GDM1 (cell line): ENCODE data around the gene MGA.

Experiments used
- DNase-seq: peaks from one replicate; lab custom pipeline; 2025; lab: John Stamatoyannopoulos, UW

Gene MGA

DNA sequence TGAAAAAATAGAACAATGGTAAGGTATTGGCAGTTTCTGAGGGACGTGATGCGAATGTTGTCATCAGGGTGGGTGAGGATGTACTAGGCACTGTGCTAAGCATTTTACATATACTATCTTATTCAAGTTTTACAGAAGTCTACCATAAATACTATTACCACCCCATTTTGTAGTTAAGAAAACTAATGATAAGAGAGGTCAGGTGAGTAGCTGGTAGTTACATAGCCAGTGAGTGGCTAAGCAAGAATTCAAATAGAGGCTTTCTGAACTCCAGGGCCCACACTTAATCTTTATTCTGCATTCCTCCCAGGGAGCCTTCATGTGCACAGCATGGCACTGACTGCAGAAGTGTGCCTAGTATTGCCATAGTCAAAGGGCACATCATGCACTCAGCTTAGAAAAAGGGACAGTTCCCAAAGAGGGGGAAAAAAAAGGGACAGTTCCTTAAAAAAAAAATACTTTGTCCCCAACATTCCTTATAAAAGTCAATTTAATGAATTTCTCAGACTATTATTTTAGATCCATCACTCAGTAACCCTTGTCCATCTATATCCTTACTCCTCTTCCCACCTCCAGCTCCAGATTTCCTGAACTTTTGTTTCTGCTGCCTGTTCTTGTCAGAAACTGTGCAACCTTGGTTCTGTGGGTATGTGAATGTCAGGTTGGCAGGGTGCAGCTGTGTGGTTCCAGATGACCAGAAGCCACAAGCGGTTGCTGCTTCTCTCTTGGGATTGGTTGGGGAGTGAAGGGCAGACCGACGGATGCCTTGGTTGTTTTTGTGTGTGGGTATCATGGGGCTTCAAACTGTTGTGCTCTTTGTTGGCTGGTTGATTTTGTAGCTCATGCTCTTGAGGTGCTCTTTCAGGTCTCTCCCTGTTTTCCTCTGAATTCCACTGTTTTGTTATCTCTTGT, 122.4 kb downstream of the MGA start:
- DNase-seq, result no peak

DNA sequence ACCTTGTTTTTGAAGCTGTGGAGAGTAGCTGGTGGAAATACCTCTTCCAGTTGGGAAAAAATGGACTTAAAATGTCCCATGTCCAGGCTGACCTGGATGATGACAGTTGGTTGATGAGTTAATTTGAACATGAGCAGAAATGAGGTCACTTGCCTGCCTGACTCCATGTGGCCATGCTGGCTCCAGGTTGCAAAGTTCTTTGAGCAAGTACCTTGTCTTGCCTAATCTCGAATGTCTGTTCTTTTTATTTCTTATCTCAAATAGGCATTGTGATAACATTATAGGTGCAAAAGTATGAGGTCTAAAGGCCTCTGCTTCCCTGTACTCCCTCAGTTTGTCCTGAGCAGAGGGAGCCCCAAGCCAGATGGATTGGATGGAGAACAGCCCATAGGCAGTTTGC, 123.1 kb downstream of the MGA start:
- DNase-seq, result no peak

DNA sequence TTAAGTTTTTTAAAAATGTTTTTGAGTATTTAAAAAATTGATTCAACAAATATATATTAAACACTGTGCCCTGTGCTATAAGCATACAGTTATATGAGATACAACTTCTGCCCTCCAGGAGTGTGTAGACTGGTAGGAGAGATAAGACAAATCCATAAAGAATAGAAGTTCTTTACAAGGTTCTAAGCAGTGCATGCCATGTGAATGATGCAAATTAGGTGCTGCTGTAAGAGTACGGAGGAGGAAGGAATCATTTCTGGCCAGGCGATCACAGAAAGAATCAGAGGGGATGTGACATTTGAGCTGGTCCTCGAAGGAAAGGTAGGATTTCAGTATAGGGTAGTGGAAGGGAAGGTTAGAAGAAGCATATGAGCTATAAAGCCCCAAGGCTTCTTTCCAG, 128.1 kb downstream of the MGA start:
- DNase-seq, result no peak

DNA sequence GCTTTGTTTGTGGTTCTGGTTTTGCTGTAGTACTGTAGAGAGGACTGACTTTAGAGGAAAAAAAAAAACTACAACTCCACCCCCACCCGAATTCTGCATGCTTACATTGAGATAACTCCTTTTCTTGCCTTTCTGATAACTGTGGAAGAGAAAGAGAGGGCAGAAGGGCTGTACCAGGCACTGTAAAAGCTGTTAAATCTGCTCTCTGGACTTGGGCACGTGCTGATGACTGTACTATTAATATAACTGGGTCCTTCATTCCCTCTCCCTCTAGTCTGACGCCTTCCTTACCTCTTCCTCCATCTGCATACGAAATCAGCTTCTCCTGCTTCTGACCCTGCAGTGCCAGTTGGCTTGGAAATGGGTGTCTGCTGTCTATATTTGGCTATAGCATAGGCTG, 129.0 kb downstream of the MGA start:
- no peak for DNase-seq

DNA sequence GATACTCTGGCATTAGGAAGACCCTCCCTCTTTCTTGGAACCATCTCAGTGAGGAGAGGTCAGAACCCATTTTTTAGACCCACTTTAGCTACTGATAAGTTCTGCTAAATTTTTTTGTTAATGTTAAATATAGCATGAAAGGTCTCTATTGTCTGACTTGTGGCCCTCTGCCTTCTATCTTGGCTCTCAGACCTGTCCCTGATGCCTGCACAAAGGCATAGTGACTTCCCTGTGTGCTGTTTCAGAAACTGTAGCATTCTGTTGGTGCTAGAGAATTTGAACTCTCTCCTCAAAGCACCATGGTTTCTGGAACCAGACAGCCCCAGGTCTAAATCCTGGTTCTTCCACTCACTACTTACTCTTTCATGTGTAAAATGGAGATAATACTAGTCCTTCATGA, 129.5 kb downstream of the MGA start:
- DNase-seq, result no peak

DNA sequence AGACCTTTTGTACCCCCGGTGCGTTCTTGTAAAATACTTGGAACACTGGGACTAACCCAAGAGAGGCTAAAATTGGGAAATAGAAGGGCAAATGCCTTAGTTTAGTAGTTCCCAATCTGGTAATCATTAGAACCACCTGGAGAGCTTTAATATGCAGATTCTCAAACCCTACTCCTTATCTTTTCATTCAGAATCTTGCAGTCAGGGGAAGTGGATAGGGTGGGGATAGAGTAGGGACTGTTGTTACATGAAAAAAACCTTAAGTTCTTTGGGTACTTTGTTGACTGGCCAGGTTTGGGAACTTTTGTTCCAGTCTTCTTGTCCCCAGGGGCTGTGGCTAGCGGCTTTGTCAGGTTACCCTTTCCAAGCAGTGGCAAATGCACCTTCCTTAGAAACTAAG, 130.0 kb downstream of the MGA start:
- no peak for DNase-seq

DNA sequence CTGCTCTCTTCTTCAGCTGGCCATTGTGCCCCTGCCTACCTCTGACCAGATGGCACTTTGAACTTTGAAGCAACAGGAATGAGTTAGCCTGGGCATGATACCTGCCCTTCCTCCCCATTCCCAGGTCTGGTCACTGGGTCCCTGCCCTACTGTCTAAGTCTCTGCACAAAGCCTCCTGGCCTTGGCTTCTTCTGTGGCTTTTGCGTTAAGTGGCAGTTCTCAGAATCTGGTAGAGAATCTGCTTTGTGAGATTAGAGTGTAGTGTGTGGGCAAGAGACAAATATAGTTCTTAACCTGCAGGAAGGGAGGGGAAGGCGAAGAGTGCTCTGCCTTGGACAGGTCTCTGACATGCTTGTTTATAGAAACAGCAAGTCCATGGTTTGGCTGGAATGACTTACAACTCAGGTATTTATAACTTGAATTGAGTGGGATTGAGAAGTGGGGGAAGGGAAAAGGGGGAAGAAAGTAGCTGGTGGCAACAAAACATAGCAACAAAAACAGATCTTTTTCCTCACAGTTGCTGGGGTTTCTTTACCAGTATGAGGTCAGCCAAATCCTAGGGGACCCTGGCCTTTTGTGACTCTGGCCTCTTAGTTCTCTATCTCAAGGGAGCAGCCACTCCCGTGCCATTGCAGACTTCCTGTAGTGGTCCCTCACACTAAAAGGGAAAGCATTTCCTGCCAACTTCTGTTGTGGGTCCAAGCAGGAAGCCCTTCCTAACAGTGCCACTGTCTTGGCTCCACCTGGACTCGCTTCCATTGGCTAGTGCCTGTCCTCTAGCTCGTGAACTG, 130.7 kb downstream of the MGA start:
- DNase-seq, result peak; percentile 49

DNA sequence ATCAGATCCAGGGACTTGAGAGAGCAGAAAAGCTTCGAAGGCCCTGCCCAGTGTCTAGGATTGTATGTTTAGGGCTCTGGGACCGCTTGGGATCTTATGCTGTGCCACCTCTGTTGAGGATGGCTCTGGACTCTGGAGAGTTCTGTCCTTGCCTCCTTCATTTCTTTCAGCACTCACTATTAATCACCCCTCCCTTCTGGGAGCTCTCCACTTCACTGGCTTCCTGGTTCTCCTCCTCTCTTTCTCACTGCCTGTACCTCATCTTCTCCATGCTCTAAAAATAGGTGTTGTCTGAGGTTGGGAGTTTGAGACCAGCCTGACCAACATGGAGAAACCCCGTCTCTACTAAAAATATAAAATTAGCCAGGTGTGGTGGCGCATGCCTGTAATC, 131.3 kb downstream of the MGA start:
- DNase-seq, result no peak

DNA sequence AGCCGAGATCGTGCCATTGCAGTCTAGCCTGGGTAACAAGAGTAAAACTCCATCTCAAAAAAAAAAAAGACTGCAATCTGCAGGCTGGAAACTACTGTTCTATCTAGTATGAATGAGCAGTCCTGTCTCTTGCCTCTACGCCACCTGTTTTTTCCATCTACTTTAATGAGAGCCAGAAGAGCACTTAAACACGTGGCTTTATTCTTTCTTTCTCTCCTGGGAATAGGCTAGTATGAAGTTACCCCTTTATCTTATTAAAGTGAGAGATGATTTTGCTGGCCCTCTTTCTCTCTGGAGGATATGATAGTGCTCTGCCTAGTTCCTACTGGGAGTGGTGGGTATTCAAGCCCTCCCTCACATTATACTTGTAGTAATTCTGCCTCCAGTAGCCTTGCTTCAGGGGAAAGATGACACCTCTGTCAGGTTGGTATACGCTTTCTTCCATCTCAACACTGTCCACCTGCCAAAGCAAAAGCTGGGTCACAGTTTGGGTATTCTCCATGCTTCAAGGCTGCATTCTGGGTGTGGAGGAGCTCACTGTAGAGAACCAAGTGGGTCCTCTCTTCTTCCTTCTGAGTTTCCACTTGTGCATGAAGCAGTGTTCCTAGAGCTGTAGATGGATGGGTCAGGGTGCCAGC, 131.9 kb downstream of the MGA start:
- no peak for DNase-seq

DNA sequence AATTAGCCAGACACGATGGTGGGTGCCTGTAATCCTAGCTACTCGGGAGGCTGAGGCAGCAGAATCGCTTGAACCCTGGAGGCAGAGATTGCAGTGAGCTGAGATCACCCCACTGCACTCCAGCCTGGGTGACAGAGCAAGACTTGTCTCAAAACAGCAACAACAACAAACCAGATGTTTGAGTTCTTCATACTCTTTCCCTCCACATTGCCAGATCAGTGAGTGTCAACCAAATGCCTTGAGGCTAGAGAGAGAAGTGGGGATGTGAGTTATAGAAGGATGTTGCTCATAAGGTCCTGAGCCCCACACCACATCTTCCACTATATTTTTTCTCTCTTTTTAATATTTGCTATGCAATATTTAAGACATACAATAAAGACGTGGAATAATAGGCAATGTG, 133.9 kb downstream of the MGA start:
- no peak for DNase-seq

DNA sequence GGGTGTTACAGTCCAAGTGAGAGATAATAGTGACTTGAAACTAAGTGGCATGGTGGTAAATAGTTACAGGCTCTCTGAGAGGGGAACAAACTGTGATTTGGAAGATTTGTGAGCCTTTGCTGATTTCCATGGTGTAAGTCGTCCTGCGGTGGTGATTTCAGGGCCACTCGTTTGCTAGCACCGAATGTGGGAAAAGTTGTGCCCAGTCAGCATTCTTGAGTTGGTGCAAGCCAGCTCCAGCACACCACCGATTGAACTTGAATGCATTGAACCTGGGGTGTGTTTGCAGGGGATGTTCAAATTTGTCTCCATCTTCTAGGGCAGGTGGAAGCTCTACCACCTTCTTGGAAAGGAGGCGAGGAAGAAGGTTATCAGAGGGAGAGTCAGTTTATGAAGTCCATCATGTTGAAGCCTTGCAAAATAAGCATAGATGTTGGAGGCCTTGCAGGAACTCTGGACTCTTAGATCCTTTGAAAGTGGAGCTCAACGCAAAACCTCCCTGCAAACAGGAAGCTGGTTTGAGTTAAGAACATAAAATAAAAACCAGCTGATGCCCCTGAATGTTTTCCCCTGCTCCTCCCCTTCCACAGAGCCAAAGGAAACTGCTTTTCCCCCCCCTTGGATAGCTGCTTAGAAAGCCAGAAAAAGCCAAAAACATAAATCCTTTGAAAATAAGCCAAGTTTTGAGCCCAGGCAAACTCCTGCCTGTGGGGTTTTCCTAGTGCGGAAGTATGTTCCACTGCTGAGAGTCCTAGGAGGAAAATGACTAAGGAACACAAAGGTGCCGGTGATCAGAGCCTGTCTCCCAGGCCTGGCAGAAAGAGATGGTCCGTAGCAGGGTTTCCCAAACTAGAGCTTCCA, 136.0 kb downstream of the MGA start:
- DNase-seq, result no peak

DNA sequence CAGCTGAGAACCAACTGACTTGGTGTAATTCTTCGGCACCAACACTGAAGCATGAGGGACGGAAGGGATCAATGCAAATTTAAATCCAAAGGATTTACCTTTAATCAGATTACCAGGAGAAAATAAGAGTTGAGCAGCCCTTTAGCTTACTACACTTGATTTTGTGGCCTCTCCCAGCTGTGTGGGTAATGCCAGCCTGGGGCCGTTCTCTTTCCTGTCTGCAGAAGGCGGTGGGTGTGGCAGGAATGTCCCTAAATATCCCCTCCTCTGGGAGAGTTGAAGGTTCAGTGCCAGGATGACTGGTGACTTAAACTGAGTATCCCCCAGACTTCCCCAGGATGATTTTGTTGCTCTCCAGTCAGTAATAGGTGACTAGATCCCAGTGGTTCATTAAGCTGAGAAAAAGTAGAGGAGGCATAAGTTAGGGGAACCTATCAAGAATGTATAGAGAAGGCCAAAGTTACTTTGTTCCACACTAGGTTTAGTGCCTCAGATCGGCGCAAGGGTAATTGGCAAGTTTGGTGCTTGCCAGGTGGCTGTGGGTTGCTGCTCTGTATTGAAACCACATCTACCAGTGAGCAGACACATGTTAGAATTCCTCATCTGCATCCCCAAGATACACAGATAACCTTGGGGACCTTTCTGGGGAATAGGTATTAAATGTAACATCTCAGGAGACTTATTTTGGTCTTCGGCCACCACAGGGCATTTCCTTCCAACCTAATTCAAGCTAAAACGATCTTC, 137.2 kb downstream of the MGA start:
- DNase-seq, result no peak

DNA sequence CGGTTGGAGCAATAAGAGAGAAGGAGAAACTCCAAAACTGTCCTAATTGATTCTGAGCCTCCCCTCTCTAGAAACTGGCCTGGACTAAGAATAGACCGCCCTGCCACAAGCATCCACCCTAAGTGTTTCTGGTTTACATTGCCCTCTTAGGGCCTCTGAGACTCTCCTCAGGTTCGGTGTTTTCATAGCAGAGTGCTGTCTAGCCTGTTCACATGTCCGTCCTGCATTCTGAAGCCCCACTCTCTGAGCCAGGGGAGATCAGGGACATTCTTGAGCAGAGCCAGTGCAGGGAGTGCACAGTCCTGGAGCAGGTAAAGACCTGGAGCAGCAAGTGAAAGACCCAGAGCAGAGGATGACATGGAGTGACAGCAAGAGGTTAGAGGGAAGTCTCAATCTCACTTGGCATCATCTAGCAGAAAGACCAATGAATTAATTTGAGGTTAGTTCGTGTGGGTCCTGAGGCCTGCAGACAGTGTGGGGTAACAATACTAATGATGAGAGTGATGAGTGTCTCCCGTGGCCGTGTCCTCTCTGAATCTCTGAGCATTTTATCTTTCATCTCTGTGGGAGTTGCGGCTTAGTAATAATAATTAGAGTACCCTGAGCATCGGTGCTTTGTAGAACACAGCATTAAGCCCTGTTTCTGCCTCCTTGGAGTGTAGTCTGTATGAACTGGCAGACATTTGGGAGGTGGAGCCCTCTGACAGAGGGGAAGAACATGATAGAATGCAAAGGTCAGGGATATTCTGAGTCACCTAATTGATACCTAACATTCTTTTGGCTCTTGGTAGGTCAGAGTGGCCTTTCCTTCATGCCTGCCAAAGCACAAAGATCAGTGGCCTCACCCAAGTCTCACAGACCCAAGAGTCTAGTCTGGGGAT, 138.6 kb downstream of the MGA start:
- DNase-seq, result no peak

DNA sequence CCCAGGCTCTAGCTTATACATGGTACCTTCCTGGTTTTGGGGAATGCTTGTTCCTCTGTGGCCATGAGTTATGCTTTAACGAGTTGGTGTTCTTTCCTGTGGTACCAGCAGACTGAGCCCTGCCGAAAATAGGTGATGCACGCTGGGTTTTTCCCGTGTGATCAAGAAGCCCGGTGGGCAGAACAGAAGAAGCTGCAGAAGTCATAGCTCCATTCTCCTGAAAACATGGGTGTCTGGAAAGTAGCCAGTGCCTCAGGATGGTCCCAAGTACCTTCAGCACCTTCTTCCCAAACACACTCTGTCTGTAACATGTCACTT, 139.2 kb downstream of the MGA start:
- DNase-seq, result no peak

DNA sequence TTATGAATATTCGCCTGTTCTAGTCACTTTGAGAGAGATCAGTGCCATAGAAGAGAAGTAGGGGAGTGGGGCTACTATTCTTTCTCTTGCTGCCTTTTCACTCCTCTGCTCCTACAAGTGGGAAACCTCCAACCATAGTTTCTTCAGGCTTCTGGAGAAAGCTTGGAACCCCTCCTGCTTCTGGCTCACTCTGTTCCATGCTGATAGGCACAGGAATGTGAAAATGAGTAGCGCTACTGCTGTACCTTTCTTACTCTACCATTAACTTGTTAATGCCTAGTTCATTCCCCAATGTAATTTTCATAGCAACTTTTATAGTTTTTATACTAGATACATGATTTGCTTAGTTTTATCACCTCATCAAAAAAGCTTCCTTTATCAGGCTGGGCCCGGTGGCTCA, 141.0 kb downstream of the MGA start:
- no peak for DNase-seq

DNA sequence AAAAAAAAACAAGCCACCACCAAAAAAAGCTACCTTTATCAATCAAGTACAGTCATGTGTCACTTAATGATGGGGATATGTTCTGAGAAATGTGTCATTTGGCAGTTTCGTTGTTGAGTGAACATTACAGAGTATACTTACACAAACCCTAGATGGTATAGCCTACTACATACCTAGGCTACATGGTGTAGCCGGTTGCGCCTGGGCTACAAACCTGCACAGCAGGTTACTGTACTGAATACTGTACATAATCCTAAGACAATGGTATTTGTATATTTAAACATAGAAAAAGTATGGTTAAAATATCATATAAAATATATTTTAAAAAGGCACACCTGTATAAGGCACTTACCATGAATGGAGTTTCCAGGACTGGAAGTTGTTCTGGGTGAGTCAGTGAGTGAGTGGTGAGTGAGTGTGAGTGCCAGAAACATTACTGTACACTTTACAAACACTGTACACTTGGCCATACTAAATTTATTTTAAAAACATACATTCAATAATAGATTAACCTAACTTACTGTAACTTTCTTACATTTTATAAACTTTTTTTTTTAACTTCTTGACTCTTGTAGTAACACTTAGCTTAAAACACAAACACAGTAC, 141.7 kb downstream of the MGA start:
- DNase-seq, result no peak

DNA sequence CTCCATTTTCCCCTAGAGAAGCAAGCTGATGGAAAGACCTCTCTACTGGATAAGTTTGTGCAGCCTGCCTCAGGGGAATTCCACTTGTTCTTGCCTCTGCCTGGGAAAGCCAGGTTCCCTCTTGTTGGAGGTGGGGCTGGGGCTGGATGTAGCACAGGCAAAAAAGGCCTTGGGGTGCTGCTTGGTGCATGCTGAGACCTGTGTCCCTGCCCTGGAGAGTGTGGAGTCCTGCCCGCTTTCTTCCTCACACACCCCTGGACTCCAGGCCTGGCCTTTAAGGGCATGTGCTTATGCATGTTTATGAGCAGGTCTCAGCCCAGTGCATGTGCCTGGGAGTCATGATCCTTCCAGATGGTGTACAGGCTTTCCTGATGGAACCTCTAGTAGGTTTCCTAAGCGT, 144.2 kb downstream of the MGA start:
- no peak for DNase-seq

DNA sequence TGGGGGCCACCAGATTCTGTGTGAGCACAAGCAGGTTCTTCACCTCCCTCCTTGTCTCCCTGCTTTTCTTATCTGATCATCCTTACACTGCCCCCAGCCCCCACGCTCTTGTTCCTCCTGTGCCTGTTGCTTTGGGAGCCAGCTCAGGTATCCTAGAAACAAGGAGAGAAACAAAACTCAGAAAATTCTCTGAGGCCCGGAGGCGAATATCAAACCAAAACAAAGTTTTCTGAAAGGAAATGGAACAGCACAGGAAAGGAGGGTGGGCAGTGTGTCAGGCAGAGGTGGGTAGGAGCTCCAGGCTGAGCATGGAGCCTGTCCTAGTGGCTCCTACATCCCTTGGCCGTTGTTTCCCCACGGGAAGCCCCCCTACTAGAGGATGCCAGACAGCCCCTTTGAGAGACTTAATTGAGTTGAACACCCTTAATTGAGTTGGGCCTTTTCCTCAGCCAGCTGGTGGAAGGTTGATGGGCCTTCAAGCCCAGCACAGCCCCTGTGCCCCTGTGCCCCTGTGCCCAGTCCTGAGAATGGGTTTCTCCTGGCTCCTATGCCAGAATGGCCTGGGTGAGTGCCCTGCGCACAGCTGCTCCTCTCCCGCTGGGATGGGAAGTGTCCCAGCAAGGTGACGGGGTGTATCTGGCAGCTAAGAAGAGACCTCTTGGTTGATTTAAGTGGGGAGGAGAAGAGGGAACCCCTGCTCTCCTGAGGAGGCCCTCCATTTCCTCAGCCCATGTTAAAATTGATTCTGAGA, 144.9 kb downstream of the MGA start:
- no peak for DNase-seq

DNA sequence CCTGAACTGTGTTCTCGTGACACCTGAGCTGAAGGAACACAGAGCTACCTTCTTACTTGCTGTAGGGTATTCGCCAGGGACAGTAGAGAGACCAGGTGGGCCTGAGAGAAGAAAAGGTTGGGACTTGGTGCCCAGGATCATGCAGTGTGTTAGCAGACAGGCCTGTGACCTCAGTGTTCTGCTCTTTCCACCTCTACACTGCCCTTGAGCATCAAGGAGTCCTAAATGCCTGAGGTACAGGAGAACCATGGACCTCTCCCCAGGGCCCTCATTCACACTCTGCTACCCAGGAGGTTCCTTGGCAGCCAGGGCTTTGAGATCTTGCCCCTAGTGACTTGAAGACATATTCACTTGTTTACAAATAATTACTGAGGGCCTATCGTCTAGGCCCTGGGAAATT, 145.5 kb downstream of the MGA start:
- DNase-seq, result no peak
